Measurements from ENCODE around the gene DNER.

DNER gene

GRCh38 chr2:229740279-229740678, 25.9 kb upstream of the DNER start:
- no peak for DNase-seq
- Histone ChIP-seq H3K9me3 (no peaks in the 10 kb centered on the region), H3K4me3 (ENCODE audit: low read depth, low read length) (no peak overlapping the region), H3K36me3 (no peaks in the 10 kb centered on the region), H3K27me3 (no peaks in the 10 kb centered on the region), H3K4me1 (no peaks in the 10 kb centered on the region)
- no peak for TF ChIP-seq CTCF (IDR thresholded peaks at IDR 0.05; ENCODE audit: low read depth, low read length)

GRCh38 chr2:229738024-229738625, 23.8 kb upstream of the DNER start:
- Histone ChIP-seq H3K27me3 (no peaks in the 10 kb centered on the region), H3K36me3 (no peaks in the 10 kb centered on the region), H3K4me3 (ENCODE audit: low read depth, low read length) (no peak overlapping the region), H3K4me1 (no peaks in the 10 kb centered on the region), H3K9me3 (no peaks in the 10 kb centered on the region)
- no peak for TF ChIP-seq CTCF (IDR thresholded peaks at IDR 0.05; ENCODE audit: low read depth, low read length)
- no peak for DNase-seq

GRCh38 chr2:229734410-229734809, 20.1 kb upstream of the DNER start:
- Histone ChIP-seq H3K27me3 (no peaks in the 10 kb centered on the region), H3K4me1 (no peaks in the 10 kb centered on the region), H3K36me3 (no peaks in the 10 kb centered on the region), H3K4me3 (ENCODE audit: low read depth, low read length) (no peak overlapping the region), H3K9me3 (no peaks in the 10 kb centered on the region)
- no peak for DNase-seq
- TF ChIP-seq CTCF (IDR thresholded peaks at IDR 0.05; ENCODE audit: low read depth, low read length) = no peak

GRCh38 chr2:229733611-229734245, 19.4 kb upstream of the DNER start:
- TF ChIP-seq CTCF (IDR thresholded peaks at IDR 0.05; ENCODE audit: low read depth, low read length) = no peak
- DNase-seq = no peak
- Histone ChIP-seq H3K4me3 (ENCODE audit: low read depth, low read length) (no peak overlapping the region), H3K9me3 (no peaks in the 10 kb centered on the region), H3K36me3 (no peaks in the 10 kb centered on the region), H3K27me3 (no peaks in the 10 kb centered on the region), H3K4me1 (no peaks in the 10 kb centered on the region)

GRCh38 chr2:229732897-229733296, 18.5 kb upstream of the DNER start:
- Histone ChIP-seq H3K4me3 (ENCODE audit: low read depth, low read length) (no peak overlapping the region), H3K9me3 (no peaks in the 10 kb centered on the region), H3K36me3 (no peaks in the 10 kb centered on the region), H3K27me3 (no peaks in the 10 kb centered on the region), H3K4me1 (no peaks in the 10 kb centered on the region)
- TF ChIP-seq CTCF (IDR thresholded peaks at IDR 0.05; ENCODE audit: low read depth, low read length) = no peak
- DNase-seq = no peak

- DNase-seq = peak; percentile 26
- no peaks in the 10 kb centered on the region for H3K9me3 ChIP-seq
- no peaks in the 10 kb centered on the region for H3K4me1 ChIP-seq
- no peaks in the 10 kb centered on the region for H3K27me3 ChIP-seq
- no peak for TF ChIP-seq CTCF (IDR thresholded peaks at IDR 0.05; ENCODE audit: low read depth, low read length)
- no peaks in the 10 kb centered on the region for H3K36me3 ChIP-seq
- H3K4me3 ChIP-seq (ENCODE audit: low read depth, low read length) = no peak overlapping the region
Measured at GRCh38 chr2:229731916-229732315, 17.6 kb upstream of the DNER start.
